GM12892 (cell line): Measurements from ENCODE around the gene PAN3.

Experiments used
- POLR2A ChIP-seq: IDR thresholded peaks from 2 replicates; pipeline ENCODE4 v1.6.1; 2011; ENCODE audit warnings: low read depth, low read length, control low read depth
- POLR2AphosphoS5 ChIP-seq: IDR thresholded peaks from 2 replicates; pipeline ENCODE4 v1.6.1; 2011; ENCODE audit warnings: low read depth, low read length, control low read depth
- TAF1 ChIP-seq: IDR thresholded peaks from 2 replicates; pipeline ENCODE4 v1.6.1; 2011; ENCODE audit warnings: low read depth, mild to moderate bottlenecking, control low read depth, low read length, borderline replicate concordance

- TF ChIP-seq POLR2AphosphoS5 (no peak), POLR2A (no peak), TAF1 (no peak)
These were observed 130.5 kb downstream of the PAN3 start for GRCh38 chr13:28268800-28269223.
